ENCODE results near the gene CAMK1G. TPM values are rescaled to one million over a fixed set of nuclear protein-coding genes. Genes with fewer than 3 reads are reported as not detected.

Gene CAMK1G
- total and polyA plus RNA-seq, 9 of the 15 experiments (the other 6 are each of a cell fraction or from before 2014, with no cell fraction given), result not detected

- intact Hi-C loops (cut with micrococcal nuclease), result loop anchor here (10.0 kb wide), 1 partner anchor 141 kb away; no protein-coding TSS in a partner anchor
- no peak overlapping the region for H3K4me2 ChIP-seq (ENCODE audit: insufficient read depth, low read length)
- H3K4me1 ChIP-seq (replicated peaks in 1 of 2; ENCODE audit: control insufficient read depth in 2 of 2, insufficient read depth in 2 of 2, low read length in 2 of 2), result no peaks in the 10 kb centered on the region
- FAIRE-seq (no peak), ATAC-seq (no peak), DNase-seq (ENCODE audit: extremely low read depth in 1 of 4, low spot score in 3 of 4) (no peak)
- ChIA-PET CTCF (ENCODE audit: low intra/inter-chr PET ratio) (interaction anchor here (1.3 to 2.3 kb wide), 3 partner anchors 22 to 143 kb away, joined by 3 to 14 read pairs (median 4); no protein-coding TSS in a partner anchor), POLR2A (interaction anchor here (1.1 kb wide), 1 partner anchor 13 kb away, joined by 3 read pairs; no protein-coding TSS in a partner anchor)
- no TSS peak for BruUV-seq (replicated peaks)
- H3K27ac ChIP-seq (ENCODE audit: extremely low read depth, low read depth, low read length), result no peak overlapping the region
- peaks cover 3 to 24% of the 10 kb centered on the region in 2 experiments; a peak in 2 of 5 replicates for H3K27me3 ChIP-seq (ENCODE audit: control insufficient read depth in 2 of 2, insufficient read depth in 2 of 2, low read length in 2 of 2)
- no peak overlapping the region for H3K4me3 ChIP-seq
- no peaks in the 10 kb centered on the region for H3K9me1 ChIP-seq (ENCODE audit: control insufficient read depth, insufficient read depth, low read length)
- WGBS (ENCODE audit: insufficient coverage, low coverage, missing lambda C conversion rate), result 2% methylated on average over 5 of the region's 5 CpGs
- TF ChIP-seq HOXB6 (CRISPR knock-in tag; IDR thresholded peaks at IDR 0.05; ENCODE audit: borderline replicate concordance) (no peak), ZNF79 (CRISPR knock-in tag; IDR thresholded peaks at IDR 0.05; ENCODE audit: low read depth) (no peak), GTF2B (IDR thresholded peaks at IDR 0.05; ENCODE audit: extremely low read depth, insufficient read length) (no peak), STAG1 (CRISPR knock-in tag; IDR thresholded peaks at IDR 0.05; ENCODE audit: borderline replicate concordance) (no peak), SNIP1 (IDR thresholded peaks at IDR 0.05; ENCODE audit: low read depth) (no peak), RNF2 (IDR thresholded peaks at IDR 0.05) (no peak), ZEB2 (IDR thresholded peaks at IDR 0.05) (no peak), SIN3B (IDR thresholded peaks at IDR 0.05; ENCODE audit: low read depth) (no peak), NR2F6 (CRISPR knock-in tag; IDR thresholded peaks at IDR 0.05) (no peak), OTX1 (CRISPR knock-in tag; IDR thresholded peaks at IDR 0.05) (no peak), FOXP1 (CRISPR knock-in tag; IDR thresholded peaks at IDR 0.05) (no peak), BCL6 (CRISPR knock-in tag; IDR thresholded peaks at IDR 0.05) (no peak), NR1H2 (CRISPR knock-in tag; IDR thresholded peaks at IDR 0.05) (no peak), ZNF324 (CRISPR knock-in tag; IDR thresholded peaks at IDR 0.05) (no peak), ZNF124 (CRISPR knock-in tag; IDR thresholded peaks at IDR 0.05) (no peak), MED1 (CRISPR knock-in tag; IDR thresholded peaks at IDR 0.05; ENCODE audit: borderline replicate concordance) (no peak), GATAD2A (IDR thresholded peaks at IDR 0.05) (no peak), NFIC (IDR thresholded peaks at IDR 0.05) (no peak), TCF7L2 (IDR thresholded peaks at IDR 0.05; ENCODE audit: low read depth, low read length) (no peak)
- H2AFZ ChIP-seq (ENCODE audit: low read depth, low read length), result no peak overlapping the region
- in situ Hi-C loops (cut with MboI), result no loop called here
- no peak overlapping the region for H3K9ac ChIP-seq (ENCODE audit: insufficient read depth in 1 of 2, low read depth in 2 of 2, low read length in 2 of 2)
- H3K9me3 ChIP-seq (replicated peaks; ENCODE audit: control insufficient read depth, insufficient read depth, low read depth, low read length), result no peaks in the 10 kb centered on the region
- no peaks in the 10 kb centered on the region for H4K20me1 ChIP-seq (replicated peaks; ENCODE audit: control insufficient read depth, insufficient read depth, low read length)
- H3K79me2 ChIP-seq (ENCODE audit: control insufficient read depth, insufficient read depth, low read length), result no peaks in the 10 kb centered on the region
- H3K36me3 ChIP-seq (ENCODE audit: control insufficient read depth, insufficient read depth, low read length), result no peaks in the 10 kb centered on the region
Measured at GRCh38 chr1:209603877-209604276, 20.4 kb downstream of the CAMK1G start.
